ENCODE data around the gene PDXP. TPM values are rescaled to one million over a fixed set of nuclear protein-coding genes. Genes with fewer than 3 reads are reported as not detected.

The PDXP gene
- total and polyA plus RNA-seq, 9 of the 15 experiments (the other 6 are each of a cell fraction or from before 2014, with no cell fraction given) = 7.9 to 54.2 (median 38.8) TPM

DNA sequence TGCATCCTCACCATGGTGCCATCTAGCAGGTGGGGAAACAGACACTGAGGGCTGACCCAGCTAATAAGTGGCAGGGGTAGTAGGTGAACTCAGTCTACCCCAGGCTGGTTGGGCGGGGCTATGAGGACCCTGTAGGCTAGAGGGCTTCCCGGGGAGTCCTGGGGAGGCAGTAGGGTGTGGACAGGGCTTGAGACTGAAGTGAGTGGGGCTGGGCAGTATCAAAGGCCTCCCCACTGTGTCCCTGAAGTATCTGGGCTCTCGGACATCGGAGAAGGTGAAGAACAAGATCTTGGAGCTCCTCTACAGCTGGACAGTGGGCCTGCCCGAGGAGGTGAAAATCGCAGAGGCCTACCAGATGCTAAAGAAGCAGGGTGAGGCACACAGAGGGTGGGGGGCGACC is 38.5 kb upstream of the PDXP start:
- no peak for DNase-seq (ENCODE audit: extremely low read depth in 1 of 4, low spot score in 3 of 4)
- Histone ChIP-seq H3K27me3 (ENCODE audit: control insufficient read depth in 2 of 2, insufficient read depth in 2 of 2, low read length in 2 of 2) (no peaks in the 10 kb centered on the region), H3K4me1 (replicated peaks in 1 of 2; ENCODE audit: control insufficient read depth in 2 of 2, insufficient read depth in 2 of 2, low read length in 2 of 2) (peaks cover 0 to 24% of the 10 kb centered on the region in 2 experiments; a peak in 3 of 5 replicates), H3K9me3 (replicated peaks; ENCODE audit: control insufficient read depth, insufficient read depth, low read depth, low read length) (no peaks in the 10 kb centered on the region), H3K36me3 (ENCODE audit: control insufficient read depth, insufficient read depth, low read length) (peaks cover 65% of the 10 kb centered on the region; the same call in 2 of the 3 replicates), H2AFZ (ENCODE audit: low read depth, low read length) (no peak overlapping the region), H3K4me2 (ENCODE audit: insufficient read depth, low read length) (no peak overlapping the region), H3K9ac (ENCODE audit: insufficient read depth in 1 of 2, low read depth in 2 of 2, low read length in 2 of 2) (no peak overlapping the region; a peak in 1 of 4 replicates), H3K27ac (ENCODE audit: extremely low read depth, low read depth, low read length) (no peak overlapping the region), H4K20me1 (replicated peaks; ENCODE audit: control insufficient read depth, insufficient read depth, low read length) (no peaks in the 10 kb centered on the region), H3K9me1 (ENCODE audit: control insufficient read depth, insufficient read depth, low read length) (no peaks in the 10 kb centered on the region), H3K4me3 (no peak overlapping the region), H3K79me2 (ENCODE audit: control insufficient read depth, insufficient read depth, low read length) (no peaks in the 10 kb centered on the region)
- CTCF ChIA-PET (ENCODE audit: low intra/inter-chr PET ratio) = no interaction called here
- TF ChIP-seq RBFOX2 (IDR thresholded peaks at IDR 0.05; ENCODE audit: low read depth, low read length) = peak; percentile 31; the same call in 1 of the 2 replicates
- TF ChIP-seq DMBX1 (CRISPR knock-in tag; IDR thresholded peaks at IDR 0.05; ENCODE audit: borderline replicate concordance) = no peak
- in situ Hi-C loops (cut with MboI) (no loop called here), intact Hi-C loops (cut with micrococcal nuclease) (no loop called here)
- BruUV-seq (replicated peaks) = no TSS peak
- 84% methylated on average over 6 of the region's 7 CpGs for WGBS (ENCODE audit: insufficient coverage, low coverage, missing lambda C conversion rate)
- POLR2A ChIA-PET = interaction anchor here (0.5 to 1.4 kb wide), 6 partner anchors 11 to 163 kb away, joined by 3 to 5 read pairs (median 3); partner anchors contain the start of genes GGA1 and NOL12
- no peak for FAIRE-seq
- ATAC-seq = no peak

DNA sequence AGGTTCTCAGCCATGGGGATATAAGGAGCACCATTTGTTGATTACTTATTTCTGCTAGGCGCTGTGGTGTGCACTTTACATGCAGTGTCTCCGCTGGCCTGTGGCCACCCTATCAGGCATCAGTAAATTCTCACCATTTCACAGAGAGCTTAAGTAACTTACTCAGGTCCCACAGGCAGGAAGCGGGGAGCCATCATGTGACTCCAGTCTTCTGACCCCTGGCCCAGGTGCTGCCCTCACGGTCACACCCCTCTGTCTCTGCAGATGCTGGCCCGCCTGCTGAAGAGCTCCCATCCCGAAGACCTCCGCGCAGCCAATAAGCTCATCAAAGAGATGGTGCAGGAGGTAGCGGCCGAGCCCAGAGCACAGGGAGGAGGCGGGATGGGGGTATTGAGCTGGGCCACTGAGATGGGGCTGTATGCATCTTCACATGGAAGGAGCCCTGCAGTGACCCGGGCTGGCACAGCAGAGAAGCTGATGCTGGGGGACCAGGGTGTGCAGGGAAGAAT is 37.1 kb upstream of the PDXP start:
- intact Hi-C loops (cut with micrococcal nuclease) = no loop called here
- TF ChIP-seq PTBP1 (IDR thresholded peaks at IDR 0.05; ENCODE audit: low read depth, low read length) (no peak), NFE2L1 (tag; IDR thresholded peaks at IDR 0.05; ENCODE audit: borderline replicate concordance, low read depth) (no peak), POLR2G (IDR thresholded peaks at IDR 0.05; ENCODE audit: low read depth, low read length) (peak; percentile 39; the same call in 1 of the 2 replicates), RBFOX2 (IDR thresholded peaks at IDR 0.05; ENCODE audit: low read depth, low read length) (0 out of 2 replicates have a peak, but pooled peaks have one; percentile 29)
- Histone ChIP-seq H3K27ac (ENCODE audit: extremely low read depth, low read depth, low read length) (no peak overlapping the region), H3K4me3 (no peak overlapping the region), H3K36me3 (ENCODE audit: control insufficient read depth, insufficient read depth, low read length) (peaks cover 74% of the 10 kb centered on the region; the same call in 2 of the 3 replicates), H2AFZ (ENCODE audit: low read depth, low read length) (no peak overlapping the region), H3K4me1 (replicated peaks in 1 of 2; ENCODE audit: control insufficient read depth in 2 of 2, insufficient read depth in 2 of 2, low read length in 2 of 2) (peaks cover 0 to 33% of the 10 kb centered on the region in 2 experiments; a peak in 3 of 5 replicates), H3K27me3 (ENCODE audit: control insufficient read depth in 2 of 2, insufficient read depth in 2 of 2, low read length in 2 of 2) (no peaks in the 10 kb centered on the region), H4K20me1 (replicated peaks; ENCODE audit: control insufficient read depth, insufficient read depth, low read length) (no peaks in the 10 kb centered on the region), H3K79me2 (ENCODE audit: control insufficient read depth, insufficient read depth, low read length) (no peaks in the 10 kb centered on the region), H3K9me1 (ENCODE audit: control insufficient read depth, insufficient read depth, low read length) (no peaks in the 10 kb centered on the region), H3K9ac (ENCODE audit: insufficient read depth in 1 of 2, low read depth in 2 of 2, low read length in 2 of 2) (no peak overlapping the region), H3K9me3 (replicated peaks; ENCODE audit: control insufficient read depth, insufficient read depth, low read depth, low read length) (no peaks in the 10 kb centered on the region), H3K4me2 (ENCODE audit: insufficient read depth, low read length) (no peak overlapping the region)
- no peak for ATAC-seq
- in situ Hi-C loops (cut with MboI) = no loop called here
- WGBS (ENCODE audit: insufficient coverage, low coverage, missing lambda C conversion rate) = 84% methylated on average over 7 of the region's 12 CpGs
- no TSS peak for BruUV-seq (replicated peaks)
- POLR2A ChIA-PET = interaction anchor here (0.7 to 1.3 kb wide), 7 partner anchors 10 to 65 kb away, joined by 3 read pairs; partner anchors contain the start of genes GGA1, LGALS1 and NOL12
- no peak for DNase-seq (ENCODE audit: extremely low read depth in 1 of 4, low spot score in 3 of 4)
- CTCF ChIA-PET (ENCODE audit: low intra/inter-chr PET ratio) = no interaction called here
- FAIRE-seq = no peak
